TTC549 (cell line): Measurements from ENCODE around the gene MYDGF.

Experiments
- FAIRE-seq: peaks from 2 replicates; lab custom pipeline; 2012; peaks lifted over from hg19 to GRCh38; lab: Jason Lieb, UNC

MYDGF gene

DNA sequence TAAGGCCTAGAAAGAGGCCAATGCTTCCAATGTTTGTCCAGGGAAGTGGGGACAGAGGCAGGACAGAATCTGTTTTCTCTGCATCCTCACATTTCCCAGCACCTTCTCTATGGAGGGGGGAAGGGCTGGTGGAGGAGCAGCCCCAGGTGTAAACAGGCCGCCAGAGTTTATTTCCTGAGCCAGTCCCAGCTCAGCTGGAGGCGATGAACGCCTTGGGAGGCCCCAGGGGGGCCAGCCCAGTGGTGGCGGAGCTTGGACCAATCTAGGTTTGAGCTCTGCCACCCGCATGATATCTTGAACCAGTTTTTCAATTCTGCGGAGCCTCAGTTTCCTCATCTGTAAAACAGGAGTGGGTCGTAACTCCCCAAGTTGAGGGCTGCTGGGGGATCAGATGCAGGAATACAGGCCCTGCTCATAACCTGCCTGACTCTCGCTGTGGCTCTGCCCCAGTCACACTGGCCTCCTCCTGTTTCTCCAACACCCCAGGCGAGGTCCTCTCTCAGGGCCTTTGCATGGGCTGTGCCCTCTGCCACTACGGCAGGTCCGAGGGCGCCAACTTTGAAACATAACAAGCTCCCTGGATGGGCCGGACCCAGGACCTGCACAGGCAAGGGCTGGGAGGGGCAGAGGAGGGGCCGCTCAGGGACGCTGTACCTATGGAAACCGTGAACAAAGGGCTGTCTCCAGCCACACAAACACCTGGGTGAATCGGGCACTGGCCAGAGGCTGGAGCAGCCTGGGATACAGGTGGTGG is 29.7 kb downstream of the MYDGF start:
- FAIRE-seq: no peak

DNA sequence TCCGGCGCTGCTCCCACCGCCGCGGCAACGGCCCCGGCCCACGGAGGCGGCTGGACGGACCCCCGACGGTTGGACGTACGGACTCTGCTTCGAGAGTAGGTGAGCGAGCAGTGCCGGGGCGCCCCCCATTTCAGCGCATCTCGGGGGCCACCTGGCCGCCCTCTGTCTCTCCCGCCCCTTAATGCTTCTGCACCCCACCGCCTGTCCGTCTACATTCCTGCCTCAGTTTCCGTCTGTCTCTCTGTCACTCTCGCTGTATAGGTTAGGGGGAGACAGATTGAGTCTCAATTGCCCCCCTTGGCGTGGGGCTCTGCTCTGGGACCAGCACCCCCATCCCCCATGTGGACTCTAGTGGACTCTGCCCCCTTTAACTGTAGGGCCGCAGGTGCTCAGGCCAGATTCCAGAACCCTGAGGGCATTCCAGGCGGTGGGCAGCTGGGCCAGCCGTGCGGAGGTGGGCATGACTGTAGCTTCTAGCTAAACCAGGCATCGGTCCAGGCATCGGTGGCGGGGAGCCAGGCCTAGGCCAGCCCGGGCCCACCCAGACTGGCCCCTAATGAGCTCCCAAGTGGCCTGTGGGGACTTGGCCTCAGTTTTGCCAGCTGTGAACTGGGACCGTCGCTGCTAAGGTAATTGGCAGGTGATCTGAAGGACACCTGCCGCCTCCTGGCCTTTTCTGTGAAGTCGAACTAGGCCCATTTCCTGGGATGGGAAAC is 30.5 kb downstream of the MYDGF start:
- FAIRE-seq: no peak

DNA sequence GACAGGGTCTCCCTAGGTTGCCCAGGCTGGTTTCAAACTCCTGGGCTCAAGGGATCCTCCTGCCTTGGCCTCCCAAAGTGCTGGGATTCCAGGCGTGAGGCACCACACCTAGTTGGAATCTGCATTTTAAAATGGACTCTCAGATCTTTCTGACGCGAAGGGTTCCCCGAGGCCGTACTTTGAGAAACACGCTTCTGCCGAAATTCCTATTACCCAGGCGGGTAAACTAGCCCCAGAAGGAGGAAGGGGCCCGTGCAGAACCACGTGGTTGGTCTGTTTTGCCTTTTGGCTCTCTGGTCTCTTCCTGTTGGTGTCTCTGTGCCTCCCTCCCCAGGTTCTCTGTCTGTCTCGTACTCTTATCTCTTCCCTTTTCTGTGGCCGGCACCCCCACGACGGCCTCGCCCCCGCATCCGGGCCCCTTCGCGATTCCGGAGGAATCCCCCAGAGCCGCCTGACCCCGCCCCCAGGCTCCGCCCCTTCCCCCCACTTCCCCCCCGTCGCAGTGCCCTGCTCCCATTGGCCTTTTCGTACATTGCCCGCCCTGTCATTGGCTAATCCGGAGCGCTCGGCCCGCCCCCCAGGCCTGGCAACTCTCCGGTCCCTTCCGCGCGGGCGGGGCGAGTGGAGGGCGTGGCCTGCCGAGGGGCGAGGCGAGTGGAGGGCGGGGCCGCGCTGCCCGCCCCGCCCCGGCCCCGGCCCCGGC is 31.2 kb downstream of the MYDGF start, which contains the start of gene TNFAIP8L1:
TNFAIP8L1 (plus strand) TSS at position 689 of the 703 bp plus-strand sequence. CDS start 12,354 bp downstream, outside the sequence.
- no peak for FAIRE-seq

DNA sequence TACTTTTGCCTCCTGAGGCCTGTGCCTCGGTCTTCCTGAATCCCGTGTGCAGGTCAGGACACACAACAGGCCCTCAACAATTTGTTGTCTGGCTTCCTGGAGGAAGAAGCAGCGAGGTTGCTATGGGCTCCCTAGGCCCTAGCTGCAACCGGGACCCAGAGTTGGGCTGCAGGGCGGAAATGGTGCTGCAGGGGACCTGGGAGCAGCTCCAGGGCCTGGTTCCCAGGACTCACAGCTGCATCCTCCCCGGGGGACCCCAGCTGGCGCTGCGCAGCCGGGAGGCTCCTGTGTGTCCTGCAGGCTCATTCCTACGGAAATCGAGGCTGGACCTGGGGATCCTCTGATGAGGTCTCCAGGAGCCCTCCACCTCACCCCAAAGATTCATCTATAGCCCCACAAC is 31.8 kb downstream of the MYDGF start:
- no peak for FAIRE-seq

DNA sequence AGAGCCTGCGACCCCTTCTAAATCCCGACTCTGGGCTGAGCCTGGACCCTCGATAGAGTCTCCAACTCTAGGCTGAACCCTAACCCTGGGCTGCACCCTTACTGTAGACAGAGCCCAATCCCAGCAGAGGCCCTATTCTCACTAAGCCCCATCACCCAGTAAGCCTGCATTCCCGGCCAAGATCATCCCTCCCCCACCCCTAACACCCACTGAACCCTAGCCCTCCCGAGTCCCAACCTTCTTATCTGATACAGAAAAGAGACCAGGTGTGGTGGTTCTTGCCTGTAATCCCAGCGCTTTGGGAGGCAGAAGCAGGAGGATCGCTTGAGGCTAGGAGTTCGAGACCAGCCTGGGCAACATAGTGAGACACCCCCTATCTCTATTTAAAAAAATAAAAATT is 33.4 kb downstream of the MYDGF start:
- no peak for FAIRE-seq

DNA sequence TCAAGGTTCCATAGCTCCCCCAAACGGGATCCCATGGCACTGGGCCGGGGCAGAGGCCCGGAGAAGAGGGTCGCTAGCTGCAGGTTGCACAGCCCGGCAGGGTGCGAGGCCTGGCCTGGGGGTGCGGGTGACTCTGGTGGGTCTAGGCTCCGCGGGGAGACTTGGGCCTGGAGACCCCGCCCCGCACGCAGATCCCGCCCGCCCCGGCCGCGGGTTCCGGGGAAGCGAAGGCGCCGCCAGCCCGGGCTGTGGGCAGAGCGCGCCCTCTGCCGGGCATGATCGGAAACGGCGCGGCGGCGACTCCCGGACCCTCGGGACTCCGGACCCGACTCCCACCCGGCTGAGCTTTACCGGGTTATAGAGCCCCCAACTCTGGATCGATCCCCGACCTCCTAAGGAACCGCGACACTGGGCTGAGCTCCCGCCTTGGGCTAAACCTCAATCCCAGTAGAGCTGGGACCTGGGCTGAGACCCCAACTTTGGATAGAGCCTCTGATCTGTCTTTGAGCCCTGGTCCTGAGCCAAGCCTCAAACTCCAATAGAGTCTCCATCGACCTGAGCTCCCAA is 33.9 kb downstream of the MYDGF start:
- no peak for FAIRE-seq

DNA sequence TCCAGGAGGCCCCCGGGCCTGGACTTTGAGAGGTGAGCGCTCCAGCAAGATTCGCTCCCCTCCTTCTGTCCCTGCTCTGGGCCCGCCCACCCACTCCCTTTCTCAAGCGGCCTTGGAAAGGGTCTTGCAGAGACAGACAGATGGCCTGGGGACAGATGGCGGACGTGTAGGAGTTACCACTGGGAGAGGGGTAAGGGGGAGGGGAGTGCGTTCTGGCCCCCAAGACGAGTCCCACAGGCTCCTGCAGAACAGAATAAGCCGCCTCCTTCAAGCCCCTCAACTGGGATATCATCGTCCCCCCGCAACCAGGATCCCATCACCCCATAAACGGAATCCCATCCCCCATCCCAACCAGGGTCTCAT is 34.4 kb downstream of the MYDGF start:
- no peak for FAIRE-seq

DNA sequence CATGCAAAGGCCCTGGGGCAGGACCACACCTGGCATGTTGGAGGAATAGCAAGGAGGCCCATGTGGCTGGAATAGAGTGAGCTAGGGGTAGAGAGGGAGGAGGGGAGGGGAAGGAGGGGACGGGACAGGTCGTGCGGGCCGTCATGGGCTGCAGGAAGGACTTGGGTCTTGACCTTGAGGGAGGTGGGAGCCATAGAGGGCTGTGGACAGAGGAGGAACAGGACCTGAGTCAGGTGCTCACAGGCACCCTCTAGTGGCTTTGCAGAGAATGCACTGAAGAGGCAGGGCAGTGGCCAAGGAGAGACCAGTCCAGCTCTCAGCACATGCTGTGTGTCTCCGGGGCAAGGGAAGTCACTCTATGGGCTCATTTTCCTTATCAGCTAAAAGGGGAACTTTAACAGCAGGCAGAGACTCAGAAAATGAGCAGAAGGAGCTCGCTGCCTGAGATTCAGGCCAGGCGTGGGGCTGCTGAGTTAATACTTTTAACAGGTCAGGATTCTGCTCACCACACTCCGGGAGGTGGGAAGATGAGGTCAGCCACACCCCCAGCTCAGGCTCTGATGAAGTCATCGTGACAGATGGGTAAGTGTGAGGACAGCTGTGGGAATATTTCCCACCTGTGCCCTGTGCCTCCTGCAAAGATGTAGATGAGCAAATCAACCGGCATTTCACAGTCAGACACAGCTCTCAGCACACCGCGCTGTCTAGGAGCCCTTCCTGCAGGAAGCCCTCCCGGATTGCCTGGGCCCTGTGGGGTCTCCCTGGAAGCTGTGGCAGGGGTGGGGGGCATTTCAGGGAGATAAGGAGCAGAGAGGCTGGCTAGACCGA is 36.8 kb downstream of the MYDGF start:
- FAIRE-seq: no peak

DNA sequence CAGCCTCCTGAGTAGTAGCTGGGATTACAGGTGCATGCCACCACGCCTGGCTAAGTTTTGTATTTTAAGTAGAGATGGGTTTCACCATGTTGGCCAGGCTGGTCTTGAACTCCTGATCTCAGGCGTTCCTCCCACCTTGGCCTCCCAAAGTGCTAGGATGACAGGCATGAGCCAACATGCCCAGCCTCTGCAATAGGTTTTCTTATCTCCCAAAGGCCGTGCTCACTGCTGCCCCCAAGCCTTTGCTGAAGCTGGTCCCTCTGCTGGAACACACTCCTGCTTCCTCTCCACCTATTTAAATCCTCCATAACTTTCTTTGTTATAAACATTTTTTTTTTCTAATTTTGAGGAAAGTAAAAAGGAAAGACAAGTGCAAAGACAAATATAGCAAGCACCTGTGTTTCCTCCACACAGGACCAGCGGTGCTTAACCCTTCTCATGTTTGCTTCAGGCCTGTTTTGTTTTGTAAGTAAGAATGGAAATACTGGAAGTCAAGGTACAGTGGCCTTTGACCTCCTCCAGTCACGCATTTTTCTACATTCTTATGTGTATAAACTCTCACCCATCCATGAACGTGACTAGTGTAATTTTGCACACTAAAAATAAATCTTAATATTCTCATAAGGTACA is 45.3 kb downstream of the MYDGF start:
- peak; percentile 74 for FAIRE-seq

DNA sequence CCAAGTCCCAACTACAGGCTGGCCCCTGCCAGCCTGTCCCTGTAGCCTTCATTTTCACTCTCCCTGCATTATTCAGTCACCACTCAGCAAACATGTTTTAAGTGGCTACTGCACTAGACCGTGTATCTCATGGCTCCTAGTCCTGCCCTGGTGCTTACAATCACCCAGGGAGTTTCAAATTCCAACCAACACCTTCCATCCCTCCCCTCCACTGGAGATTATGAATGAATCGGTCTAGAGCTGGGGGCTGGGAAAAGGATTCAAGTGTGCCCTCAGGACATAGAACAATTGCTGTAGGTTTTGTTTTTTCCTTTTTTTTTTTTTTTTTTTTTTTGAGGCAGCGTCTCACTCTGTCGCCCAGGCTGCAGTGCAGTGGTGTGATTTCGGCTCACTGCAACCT is 45.8 kb downstream of the MYDGF start:
- FAIRE-seq: no peak

DNA sequence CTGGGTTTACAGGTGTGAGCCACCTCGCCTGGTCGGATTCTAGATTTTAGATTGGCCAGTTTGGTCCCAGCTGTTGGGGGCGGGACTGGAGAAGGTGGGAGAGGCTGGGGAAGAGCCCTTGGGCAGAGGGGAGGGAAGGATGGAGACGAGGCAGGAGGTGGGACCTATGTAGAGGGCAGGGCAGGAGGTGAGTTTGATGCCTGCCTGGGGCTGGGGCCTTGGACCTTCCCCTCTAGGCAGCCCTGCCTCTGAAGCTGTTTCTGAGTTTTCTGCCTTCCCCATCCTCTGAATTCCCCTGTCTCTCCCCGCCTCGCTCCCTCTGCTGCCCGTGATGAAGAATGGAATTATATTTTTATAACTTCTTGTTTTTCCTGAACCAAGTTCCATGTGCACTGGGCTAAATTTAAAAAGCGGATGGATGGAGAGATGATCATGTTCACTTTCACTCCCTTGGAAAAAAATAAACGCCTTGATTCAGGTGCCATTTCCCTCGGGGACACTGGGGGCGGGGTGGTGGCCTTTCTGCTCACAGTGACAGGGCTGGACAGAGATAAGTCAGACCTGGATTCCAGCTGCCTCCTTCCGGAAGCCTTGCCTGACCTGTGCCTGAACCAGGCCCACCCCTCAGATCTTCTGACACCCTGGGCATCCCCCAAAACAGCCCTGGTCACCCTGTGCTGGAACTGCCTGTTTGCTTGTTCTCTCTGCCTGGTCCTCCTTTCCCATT is 47.3 kb downstream of the MYDGF start:
- FAIRE-seq: no peak

DNA sequence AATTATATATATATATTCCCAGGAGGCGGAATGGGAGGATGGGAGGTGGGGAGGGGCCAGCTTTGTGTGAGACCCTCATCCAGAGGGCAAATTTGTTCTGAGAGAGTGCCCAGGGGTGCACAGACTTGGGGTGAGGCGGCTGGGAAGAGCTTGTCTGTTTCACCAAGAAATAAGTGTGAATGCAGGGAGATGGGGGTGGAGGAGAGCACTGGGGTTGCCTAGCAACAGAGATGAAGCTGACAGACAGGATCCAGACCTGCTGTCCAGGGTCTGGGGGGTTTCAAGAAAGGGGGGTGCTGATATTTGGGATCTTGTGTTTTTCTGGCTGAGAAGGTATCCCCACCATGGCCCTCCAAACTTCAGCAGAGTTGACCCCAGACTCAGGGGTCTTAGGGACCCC is 49.5 kb downstream of the MYDGF start:
- no peak for FAIRE-seq

DNA sequence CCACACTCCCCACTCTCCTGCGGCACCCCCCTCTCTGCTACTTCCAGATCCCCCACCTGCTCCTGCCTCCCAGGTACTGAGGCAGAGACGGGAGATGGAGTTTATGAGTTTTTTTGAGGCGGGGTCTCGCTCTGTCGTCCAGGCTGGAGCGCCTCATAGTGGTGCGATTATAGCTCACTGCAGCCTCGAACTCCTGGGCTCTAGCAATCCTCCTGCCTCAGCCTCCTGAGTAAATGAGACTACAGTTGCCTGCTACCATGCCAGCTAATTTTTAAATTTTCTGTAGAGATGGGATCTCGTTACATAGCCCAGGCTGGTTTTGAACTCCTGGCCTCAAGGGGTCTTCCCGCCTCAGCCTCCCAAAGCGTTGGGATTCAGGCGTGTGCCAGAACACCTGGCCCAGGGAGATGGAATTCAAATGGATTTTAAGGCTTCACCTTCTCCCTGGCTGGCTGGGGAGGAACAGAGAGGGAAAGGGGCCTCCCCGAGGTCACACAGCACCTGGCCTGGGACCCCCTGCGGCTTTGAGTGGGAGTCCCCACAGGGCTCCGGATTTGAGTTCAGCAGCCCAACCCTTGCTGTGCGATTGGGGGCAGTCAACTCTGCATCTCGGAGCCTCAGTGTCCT is 50.4 kb downstream of the MYDGF start:
- FAIRE-seq: no peak

DNA sequence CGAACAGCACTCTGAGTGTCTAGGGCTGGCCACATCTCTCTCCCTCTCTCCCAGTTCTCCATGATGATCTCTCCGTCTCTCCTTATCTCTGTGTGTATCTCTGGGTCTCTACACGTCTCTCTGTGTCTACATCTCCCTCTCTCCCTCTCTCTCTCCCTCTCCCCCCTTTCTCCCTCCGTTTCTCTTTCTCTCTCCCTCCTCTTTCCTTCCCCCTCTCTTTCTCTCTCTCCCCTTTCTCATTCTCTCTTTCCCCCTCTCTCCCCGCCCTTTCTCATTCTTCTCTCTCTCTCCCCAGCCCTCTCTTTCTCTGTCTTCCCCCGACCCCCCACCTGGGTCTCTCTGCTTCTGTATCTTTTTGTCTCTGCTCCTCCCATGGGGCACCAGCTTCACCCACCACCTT is 52.1 kb downstream of the MYDGF start:
- no peak for FAIRE-seq

DNA sequence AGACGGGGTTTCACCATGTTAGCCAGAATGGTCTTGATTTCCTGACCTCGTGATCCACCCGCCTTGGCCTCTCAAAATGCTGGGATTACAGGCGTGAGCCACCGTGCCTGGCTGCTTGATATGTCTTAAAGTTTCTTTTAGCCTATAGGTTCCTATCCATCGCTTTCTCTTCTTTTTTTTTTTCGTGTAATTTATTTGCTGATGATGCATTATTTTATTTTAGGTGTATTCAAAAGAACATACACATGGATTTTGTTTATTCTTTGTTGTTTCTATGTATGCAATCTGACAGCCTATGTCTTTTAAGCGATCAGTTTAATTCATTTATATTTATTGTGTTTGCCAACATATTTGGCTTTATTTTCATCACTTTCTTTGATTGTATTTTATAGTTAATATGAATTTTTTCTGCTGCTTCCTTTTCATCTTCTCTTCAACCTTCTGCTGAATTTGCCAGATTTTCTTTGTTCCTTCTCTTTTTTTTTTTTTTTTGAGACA is 56.8 kb downstream of the MYDGF start:
- FAIRE-seq: no peak

DNA sequence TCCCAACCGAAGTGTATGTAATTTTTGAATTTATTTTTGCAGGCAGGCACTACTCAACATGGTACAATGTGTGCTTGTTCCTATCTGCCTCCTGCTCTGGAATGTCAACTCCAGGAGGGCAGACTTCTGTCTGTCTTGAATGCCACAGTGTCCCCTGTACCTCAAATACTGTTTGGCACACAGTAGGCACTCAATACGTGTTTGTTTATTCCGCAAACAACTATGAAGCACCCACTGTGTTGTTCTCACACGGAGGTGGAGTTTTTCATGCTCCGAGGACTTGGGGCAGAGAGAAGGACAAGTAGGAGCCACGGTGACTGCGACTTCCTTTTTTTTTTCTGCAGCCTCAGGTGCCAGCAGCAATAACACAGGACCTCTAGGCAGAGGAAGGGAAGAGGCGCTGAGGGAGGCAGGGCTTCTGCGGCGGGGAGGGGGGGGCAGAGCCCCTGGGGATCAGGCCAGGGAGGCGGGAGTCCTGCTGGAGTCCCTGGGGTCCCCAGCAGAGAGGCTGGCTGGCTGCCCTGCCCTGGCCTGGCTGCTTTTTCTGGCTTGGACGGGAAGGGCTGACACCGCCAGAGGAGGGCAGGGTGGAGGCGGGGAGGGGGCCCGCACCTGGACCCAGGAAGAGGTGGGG is 60.1 kb downstream of the MYDGF start:
- FAIRE-seq: no peak
